RWPE1 (cell line): ENCODE results near the gene PLP1.

Experiments
- CTCF ChIA-PET: fragments of 350-600 bp; sonication (Branson Sonifier 250); formaldehyde crosslinking; extraction: SDS; loops from one replicate; lab custom pipeline; 2021; lab: Yijun Ruan, JAX
- POLR2A ChIA-PET: fragments of 400-600 bp; formaldehyde crosslinking; extraction: SDS; loops from one replicate; lab custom pipeline; 2020; ENCODE audit warnings: antibody characterized with exemption; ENCODE audit not compliant: low non-redundant PET; lab: Yijun Ruan, JAX
- DNase-seq: peaks from one replicate; pipeline ENCODE4 v3.0.0; 2012; ENCODE audit warnings: low spot score
- H3K27ac ChIP-seq: fragments of 450-650 bp; 2 replicates; pipeline ENCODE4 v1.5.1; 2017
- TF ChIP-seq, protein P1 (sequence below): fragments of 450-650 bp; conservative IDR thresholded peaks from 2 replicates; pipeline ENCODE4 v1.5.1; 2017; ENCODE audit warnings: low read depth, mild to moderate bottlenecking

PLP1 gene

DNA sequence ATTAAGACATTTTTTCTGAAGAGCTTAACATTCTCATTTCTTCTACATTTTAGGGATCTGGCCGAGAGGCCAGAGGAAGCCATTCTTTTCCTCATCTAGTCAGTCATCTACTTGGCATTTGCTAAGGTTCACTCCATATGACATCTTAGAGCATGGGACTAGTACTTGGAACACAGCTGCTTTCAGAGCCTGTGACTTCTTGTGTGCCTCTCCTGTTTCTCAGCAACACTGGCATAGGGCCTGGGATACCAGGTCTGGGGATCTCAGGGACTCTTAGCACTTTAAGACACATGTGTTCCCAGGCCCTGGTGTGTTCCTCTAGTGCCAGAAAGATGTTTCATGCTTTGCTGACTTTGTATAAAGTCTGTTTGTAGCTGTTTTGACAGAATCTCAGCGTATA, 7.3 kb downstream of the PLP1 start:
- TF ChIP-seq, protein P1, sequence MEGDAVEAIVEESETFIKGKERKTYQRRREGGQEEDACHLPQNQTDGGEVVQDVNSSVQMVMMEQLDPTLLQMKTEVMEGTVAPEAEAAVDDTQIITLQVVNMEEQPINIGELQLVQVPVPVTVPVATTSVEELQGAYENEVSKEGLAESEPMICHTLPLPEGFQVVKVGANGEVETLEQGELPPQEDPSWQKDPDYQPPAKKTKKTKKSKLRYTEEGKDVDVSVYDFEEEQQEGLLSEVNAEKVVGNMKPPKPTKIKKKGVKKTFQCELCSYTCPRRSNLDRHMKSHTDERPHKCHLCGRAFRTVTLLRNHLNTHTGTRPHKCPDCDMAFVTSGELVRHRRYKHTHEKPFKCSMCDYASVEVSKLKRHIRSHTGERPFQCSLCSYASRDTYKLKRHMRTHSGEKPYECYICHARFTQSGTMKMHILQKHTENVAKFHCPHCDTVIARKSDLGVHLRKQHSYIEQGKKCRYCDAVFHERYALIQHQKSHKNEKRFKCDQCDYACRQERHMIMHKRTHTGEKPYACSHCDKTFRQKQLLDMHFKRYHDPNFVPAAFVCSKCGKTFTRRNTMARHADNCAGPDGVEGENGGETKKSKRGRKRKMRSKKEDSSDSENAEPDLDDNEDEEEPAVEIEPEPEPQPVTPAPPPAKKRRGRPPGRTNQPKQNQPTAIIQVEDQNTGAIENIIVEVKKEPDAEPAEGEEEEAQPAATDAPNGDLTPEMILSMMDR, result no peak
- ChIA-PET CTCF (interaction anchor here (0.5 kb wide), 1 partner anchor 76 kb away, joined by 4 read pairs; no protein-coding TSS in a partner anchor), POLR2A (no interaction called here)
- DNase-seq, result no peak
- H3K27ac ChIP-seq, result no peak overlapping the region

DNA sequence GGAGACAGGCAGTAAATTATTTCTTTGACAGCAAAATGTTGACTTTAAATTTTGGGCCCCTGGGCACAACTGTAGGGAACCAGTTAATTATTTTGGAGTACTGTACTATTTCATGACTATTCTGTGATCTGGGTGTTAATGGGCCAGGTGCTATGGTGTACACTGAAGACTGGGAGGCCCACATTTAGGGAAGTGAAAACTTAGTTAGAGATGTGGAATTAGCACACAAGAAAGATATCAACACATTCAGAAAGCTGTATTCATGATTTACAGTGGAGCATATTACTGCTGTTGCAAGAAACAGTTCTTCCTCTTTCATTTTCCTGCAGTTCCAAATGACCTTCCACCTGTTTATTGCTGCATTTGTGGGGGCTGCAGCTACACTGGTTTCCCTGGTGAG, 12.4 kb downstream of the PLP1 start:
- no peak overlapping the region for H3K27ac ChIP-seq
- TF ChIP-seq, protein P1, result no peak
- no peak for DNase-seq
- ChIA-PET POLR2A (no interaction called here), CTCF (no interaction called here)

GRCh38 chrX:103791228-103791627, 14.6 kb downstream of the PLP1 start:
- ChIA-PET CTCF (no interaction called here), POLR2A (no interaction called here)
- DNase-seq, result no peak
- TF ChIP-seq, protein P1, result no peak
- no peak overlapping the region for H3K27ac ChIP-seq

DNA sequence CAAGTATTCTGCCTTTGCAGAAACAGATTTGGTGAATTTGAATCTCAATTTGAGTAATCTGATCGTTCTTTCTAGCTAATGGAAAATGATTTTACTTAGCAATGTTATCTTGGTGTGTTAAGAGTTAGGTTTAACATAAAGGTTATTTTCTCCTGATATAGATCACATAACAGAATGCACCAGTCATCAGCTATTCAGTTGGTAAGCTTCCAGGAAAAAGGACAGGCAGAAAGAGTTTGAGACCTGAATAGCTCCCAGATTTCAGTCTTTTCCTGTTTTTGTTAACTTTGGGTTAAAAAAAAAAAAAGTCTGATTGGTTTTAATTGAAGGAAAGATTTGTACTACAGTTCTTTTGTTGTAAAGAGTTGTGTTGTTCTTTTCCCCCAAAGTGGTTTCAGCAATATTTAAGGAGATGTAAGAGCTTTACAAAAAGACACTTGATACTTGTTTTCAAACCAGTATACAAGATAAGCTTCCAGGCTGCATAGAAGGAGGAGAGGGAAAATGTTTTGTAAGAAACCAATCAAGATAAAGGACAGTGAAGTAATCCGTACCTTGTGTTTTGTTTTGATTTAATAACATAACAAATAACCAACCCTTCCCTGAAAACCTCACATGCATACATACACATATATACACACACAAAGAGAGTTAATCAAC, 15.3 kb downstream of the PLP1 start:
- TF ChIP-seq, protein P1, result no peak
- POLR2A ChIA-PET, result no interaction called here
- no peak for DNase-seq
- no peak overlapping the region for H3K27ac ChIP-seq
- CTCF ChIA-PET, result interaction anchor here (0.5 kb wide), 1 partner anchor 106 kb away, joined by 3 read pairs; no protein-coding TSS in a partner anchor

DNA sequence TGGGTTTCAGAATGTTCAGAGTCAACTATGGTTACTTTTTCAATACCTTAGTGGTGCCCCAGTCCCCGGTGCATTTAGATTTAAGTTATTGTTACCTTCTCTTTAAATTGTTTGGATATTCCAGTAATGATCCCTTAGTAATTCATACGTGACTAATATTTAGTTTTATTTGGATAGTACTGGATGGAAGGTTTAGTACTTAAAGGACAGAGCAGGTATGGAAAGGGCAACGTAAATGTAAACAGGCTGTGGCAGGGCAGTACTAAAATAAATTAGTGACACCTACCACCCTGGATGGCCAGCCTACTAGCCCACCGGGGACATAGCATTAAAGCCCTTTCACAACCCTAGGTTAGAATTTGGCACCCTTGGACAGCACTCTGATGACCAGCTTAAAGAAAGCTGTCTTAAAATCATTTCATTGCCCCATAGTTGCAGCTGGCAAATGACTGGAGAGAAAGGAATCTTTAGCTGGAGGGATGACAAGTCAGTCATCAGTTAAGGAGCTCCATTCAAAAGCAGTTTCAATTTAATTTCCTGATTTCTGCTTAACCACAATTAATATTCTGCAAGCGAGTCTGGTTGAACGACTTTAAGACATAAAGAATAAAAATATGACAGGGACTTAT, 16.4 kb downstream of the PLP1 start:
- TF ChIP-seq, protein P1, result no peak
- ChIA-PET POLR2A (interaction anchor here (0.6 kb wide), 1 partner anchor 106 kb away, joined by 3 read pairs; no protein-coding TSS in a partner anchor), CTCF (no interaction called here)
- H3K27ac ChIP-seq, result no peak overlapping the region
- DNase-seq, result peak; percentile 13

DNA sequence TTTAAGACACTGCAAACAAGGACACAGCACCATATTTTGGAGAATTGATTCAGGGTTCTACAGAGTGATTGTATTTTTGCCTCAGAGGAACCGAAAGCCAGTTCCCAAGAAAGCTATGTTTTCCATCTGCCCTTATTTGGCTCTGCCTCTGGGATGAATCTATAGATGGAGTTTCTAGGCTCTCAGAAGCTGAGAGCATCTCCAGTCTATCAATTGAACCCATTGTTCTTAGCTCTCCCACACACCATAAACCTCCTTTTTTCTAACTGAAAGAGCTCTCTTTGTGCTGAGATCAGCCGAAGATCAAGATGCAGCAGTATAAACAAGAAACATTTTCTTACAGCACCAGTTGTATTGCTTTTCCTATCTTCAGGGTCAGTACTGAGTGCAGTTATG, 16.9 kb downstream of the PLP1 start:
- ChIA-PET CTCF (no interaction called here), POLR2A (interaction anchor here (0.6 kb wide), 1 partner anchor 106 kb away, joined by 3 read pairs; no protein-coding TSS in a partner anchor)
- TF ChIP-seq, protein P1, result no peak
- H3K27ac ChIP-seq, result no peak overlapping the region
- DNase-seq, result no peak
